ENCODE results near the gene POU6F2. TPM values are rescaled to one million over a fixed set of nuclear protein-coding genes. Genes with fewer than 3 reads are reported as not detected.

Gene POU6F2
- polyA plus RNA-seq, 6 donors from 2014 or later, result not detected

- H3K4me1 Mint-ChIP-seq, result no peaks in the 10 kb centered on the region
- no peak for ATAC-seq (ENCODE audit: low read depth in 2 of 2)
Observed at GRCh38 chr7:39333701-39334100, 356.0 kb downstream of the POU6F2 start.

GRCh38 chr7:39336442-39336841 lies 358.7 kb downstream of the POU6F2 start:
- Mint-ChIP-seq H3K27me3 (peaks cover 0 to 8% (median 7%) of the 10 kb centered on the region in 3 donors), H3K9me3 (peaks cover 0 to 3% (median 0%) of the 10 kb centered on the region in 7 donors), H3K4me1 (no peaks in the 10 kb centered on the region)

More at GRCh38 chr7:39333701-39334100, 356.0 kb downstream of the POU6F2 start:
- no peaks in the 10 kb centered on the region for H3K36me3 Mint-ChIP-seq
- no peak overlapping the region for H3K27ac Mint-ChIP-seq
- no peak for DNase-seq
- no peaks in the 10 kb centered on the region for H3K27me3 Mint-ChIP-seq
- H3K4me3 Mint-ChIP-seq, result no peak overlapping the region
- no peaks in the 10 kb centered on the region for H3K9me3 Mint-ChIP-seq

GRCh38 chr7:39338716-39339115 lies 361.0 kb downstream of the POU6F2 start:
- H3K27me3 Mint-ChIP-seq, result peaks cover 0 to 8% (median 7%) of the 10 kb centered on the region in 3 donors
- no peaks in the 10 kb centered on the region for H3K36me3 Mint-ChIP-seq
- DNase-seq (no peak), ATAC-seq (ENCODE audit: low read depth in 2 of 2) (no peak)
- H3K4me3 Mint-ChIP-seq, result no peak overlapping the region
- H3K4me1 Mint-ChIP-seq, result no peaks in the 10 kb centered on the region
- peaks cover 0 to 3% (median 0%) of the 10 kb centered on the region in 7 donors for H3K9me3 Mint-ChIP-seq
- no peak overlapping the region for H3K27ac Mint-ChIP-seq

More at GRCh38 chr7:39336442-39336841, 358.7 kb downstream of the POU6F2 start:
- DNase-seq, result no peak
- H3K27ac Mint-ChIP-seq, result no peak overlapping the region
- no peaks in the 10 kb centered on the region for H3K36me3 Mint-ChIP-seq
- ATAC-seq (ENCODE audit: low read depth in 2 of 2), result no peak
- H3K4me3 Mint-ChIP-seq, result no peak overlapping the region

DNA sequence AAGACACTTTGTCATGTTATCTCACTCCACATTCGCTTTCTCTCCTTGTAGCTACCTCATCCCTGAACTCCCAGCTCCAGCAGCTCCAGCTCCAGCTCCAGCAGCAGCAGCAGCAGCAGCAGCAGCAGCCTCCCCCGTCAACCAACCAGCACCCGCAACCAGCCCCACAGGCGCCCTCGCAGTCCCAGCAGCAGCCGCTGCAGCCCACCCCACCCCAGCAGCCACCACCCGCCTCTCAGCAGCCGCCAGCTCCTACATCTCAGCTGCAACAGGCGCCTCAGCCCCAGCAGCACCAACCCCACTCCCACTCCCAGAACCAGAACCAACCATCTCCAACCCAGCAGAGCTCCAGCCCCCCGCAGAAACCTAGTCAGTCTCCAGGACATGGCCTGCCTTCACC lies 361.9 kb downstream of the POU6F2 start:
- ATAC-seq (ENCODE audit: low read depth in 2 of 2), result no peak
- Mint-ChIP-seq H3K9me3 (peaks cover 0 to 3% (median 0%) of the 10 kb centered on the region in 7 donors), H3K4me1 (no peaks in the 10 kb centered on the region), H3K4me3 (no peak overlapping the region), H3K27me3 (peaks cover 0 to 8% (median 7%) of the 10 kb centered on the region in 3 donors), H3K27ac (no peak overlapping the region), H3K36me3 (no peaks in the 10 kb centered on the region)
- DNase-seq, result no peak

DNA sequence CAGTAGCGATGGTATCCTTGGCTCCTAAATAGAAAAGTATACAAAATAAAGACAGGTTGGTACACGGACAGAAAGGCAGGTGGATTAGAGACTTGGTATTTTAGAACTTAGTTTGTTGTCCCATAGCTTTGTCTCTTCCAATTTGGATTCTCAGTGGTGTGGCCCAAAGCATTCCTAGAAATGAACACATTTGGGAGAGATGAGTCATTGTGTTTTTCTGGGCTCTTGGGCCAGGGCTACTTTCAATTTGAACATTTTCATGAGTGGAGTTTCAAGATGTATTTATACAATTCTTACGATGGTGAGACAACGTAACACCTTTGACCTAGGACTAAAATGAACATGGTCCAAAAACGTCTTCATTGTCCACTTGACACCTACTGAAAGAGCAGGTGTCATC lies 363.4 kb downstream of the POU6F2 start:
- no peak overlapping the region for H3K4me3 Mint-ChIP-seq
- DNase-seq (no peak), ATAC-seq (ENCODE audit: low read depth in 2 of 2) (no peak)
- H3K4me1 Mint-ChIP-seq, result no peaks in the 10 kb centered on the region
- no peaks in the 10 kb centered on the region for H3K36me3 Mint-ChIP-seq
- H3K27me3 Mint-ChIP-seq, result peaks cover 0 to 8% (median 7%) of the 10 kb centered on the region in 3 donors
- peaks cover 0 to 3% (median 0%) of the 10 kb centered on the region in 7 donors for H3K9me3 Mint-ChIP-seq
- no peak overlapping the region for H3K27ac Mint-ChIP-seq

DNA sequence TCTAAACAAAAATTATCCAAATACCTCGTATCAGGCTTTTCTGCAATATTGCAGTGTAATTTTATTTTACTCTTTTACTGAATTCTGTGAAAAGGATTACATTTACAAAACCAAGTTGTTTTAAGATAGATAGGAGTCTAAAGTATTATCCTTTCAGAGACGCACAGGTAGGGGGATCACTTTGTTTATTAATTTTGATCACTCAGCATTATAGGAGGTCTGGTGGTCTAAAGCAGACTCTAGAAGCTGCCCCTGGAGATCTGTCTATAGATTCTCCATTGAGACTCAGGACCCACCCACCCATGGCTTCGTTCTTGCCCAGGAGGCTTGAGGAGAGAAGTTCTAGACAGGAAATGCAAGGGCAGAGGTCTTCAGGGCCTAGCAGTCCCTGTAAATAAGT lies 365.1 kb downstream of the POU6F2 start:
- Mint-ChIP-seq H3K4me3 (no peak overlapping the region), H3K27ac (peak overlapping the region in 1 of 6 donors; percentile 33), H3K9me3 (peaks cover 0 to 3% (median 0%) of the 10 kb centered on the region in 7 donors), H3K4me1 (no peaks in the 10 kb centered on the region), H3K27me3 (peaks cover 0 to 8% (median 7%) of the 10 kb centered on the region in 3 donors), H3K36me3 (no peaks in the 10 kb centered on the region)
- ATAC-seq (ENCODE audit: low read depth in 2 of 2) (no peak), DNase-seq (no peak)

GRCh38 chr7:39349452-39350123 lies 371.9 kb downstream of the POU6F2 start:
- H3K36me3 Mint-ChIP-seq, result no peaks in the 10 kb centered on the region
- H3K27ac Mint-ChIP-seq, result no peak overlapping the region
- H3K9me3 Mint-ChIP-seq, result no peaks in the 10 kb centered on the region
- no peak for DNase-seq
- ATAC-seq (ENCODE audit: low read depth in 2 of 2), result no peak
- no peak overlapping the region for H3K4me3 Mint-ChIP-seq
- H3K27me3 Mint-ChIP-seq, result no peaks in the 10 kb centered on the region
- H3K4me1 Mint-ChIP-seq, result peaks cover 0 to 2% (median 0%) of the 10 kb centered on the region in 3 donors

DNA sequence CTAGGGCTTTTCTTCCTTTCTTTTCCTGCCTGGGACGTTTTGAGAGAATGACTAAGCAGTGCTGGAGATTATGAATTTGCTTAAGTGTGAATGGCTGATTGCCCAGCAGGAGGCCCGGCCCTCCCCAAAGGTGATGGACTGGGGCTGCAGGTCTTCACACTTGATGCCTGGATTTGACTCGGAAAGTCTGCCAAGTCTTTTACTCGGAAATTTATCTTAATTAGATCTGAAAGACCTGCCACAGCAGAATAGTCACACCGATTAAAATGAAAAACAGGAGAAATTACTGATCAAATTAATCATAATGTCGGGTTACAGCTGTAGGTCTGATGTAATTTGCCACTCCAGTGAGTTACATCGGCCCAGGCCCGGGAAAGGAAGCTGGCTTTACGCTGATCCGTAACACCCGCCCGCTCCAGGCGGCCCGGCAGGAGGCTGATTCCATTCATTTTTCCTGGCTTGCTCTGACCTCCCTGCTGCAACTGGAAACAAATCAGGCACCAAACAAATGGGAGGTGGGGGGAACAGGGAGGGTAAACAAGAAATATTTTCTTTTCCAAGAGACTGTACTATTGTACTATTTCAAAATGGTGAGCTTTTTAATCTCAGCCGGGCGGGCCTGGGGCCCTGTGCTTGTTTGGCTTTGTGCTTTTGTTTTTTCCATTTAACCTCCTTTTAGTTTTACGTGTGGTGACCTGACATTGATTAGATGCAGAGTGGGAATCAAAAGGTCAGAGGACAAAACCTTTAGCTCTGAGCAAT lies 376.1 kb downstream of the POU6F2 start:
- Mint-ChIP-seq H3K27me3 (no peaks in the 10 kb centered on the region), H3K27ac (no peak overlapping the region), H3K9me3 (no peaks in the 10 kb centered on the region), H3K4me1 (peaks cover 12 to 19% (median 14%) of the 10 kb centered on the region in 3 donors), H3K36me3 (no peaks in the 10 kb centered on the region), H3K4me3 (no peak overlapping the region)
- DNase-seq, result no peak
- no peak for ATAC-seq (ENCODE audit: low read depth in 2 of 2)

DNA sequence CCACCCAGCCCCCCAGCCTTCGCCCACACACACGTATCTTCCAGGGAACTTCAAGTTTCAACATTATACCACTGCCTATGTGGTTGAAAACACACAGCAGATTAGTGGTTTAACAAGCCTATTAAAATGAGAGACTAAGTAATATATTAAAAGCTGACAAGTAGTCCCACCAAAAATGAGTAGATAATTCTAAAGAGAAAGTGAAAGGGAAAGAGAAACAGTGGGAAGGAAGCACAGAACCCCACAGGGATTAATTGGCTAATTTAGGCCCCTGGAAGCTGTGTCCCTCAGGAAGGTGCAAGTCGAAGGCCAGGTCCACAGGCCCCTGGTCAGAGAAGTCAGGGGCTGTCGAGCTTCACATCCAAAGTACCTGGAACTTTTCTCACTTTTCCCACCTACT lies 378.0 kb downstream of the POU6F2 start:
- Mint-ChIP-seq H3K27me3 (no peaks in the 10 kb centered on the region), H3K4me1 (peaks cover 12 to 18% (median 14%) of the 10 kb centered on the region in 3 donors), H3K9me3 (no peaks in the 10 kb centered on the region), H3K36me3 (no peaks in the 10 kb centered on the region), H3K4me3 (peak overlapping the region in 5 of 8 donors; percentile 1 to 62 (median 45)), H3K27ac (peak overlapping the region in 3 of 6 donors; percentile 10 to 87 (median 13))
- DNase-seq, result no peak
- no peak for ATAC-seq (ENCODE audit: low read depth in 2 of 2)

GRCh38 chr7:39356172-39356925 lies 378.6 kb downstream of the POU6F2 start:
- Mint-ChIP-seq H3K4me3 (peak overlapping the region in 4 of 8 donors; percentile 1 to 35 (median 19)), H3K27me3 (no peaks in the 10 kb centered on the region), H3K4me1 (peaks cover 12 to 18% (median 14%) of the 10 kb centered on the region in 3 donors), H3K36me3 (no peaks in the 10 kb centered on the region), H3K9me3 (no peaks in the 10 kb centered on the region), H3K27ac (peak overlapping the region in 3 of 6 donors; percentile 8 to 87 (median 13))
- ATAC-seq (ENCODE audit: low read depth in 2 of 2) (no peak), DNase-seq (no peak)

GRCh38 chr7:39357648-39358047 lies 379.9 kb downstream of the POU6F2 start:
- Mint-ChIP-seq H3K36me3 (no peaks in the 10 kb centered on the region), H3K27me3 (peaks cover under 1 to 6% (median 5%) of the 10 kb centered on the region in 3 donors), H3K9me3 (no peaks in the 10 kb centered on the region), H3K4me3 (no peak overlapping the region), H3K27ac (no peak overlapping the region), H3K4me1 (peaks cover 12 to 18% (median 14%) of the 10 kb centered on the region in 3 donors)
- ATAC-seq (ENCODE audit: low read depth in 2 of 2) (no peak), DNase-seq (no peak)

- no peak overlapping the region for H3K4me3 Mint-ChIP-seq
- no peak for ATAC-seq (ENCODE audit: low read depth in 2 of 2)
Observed at GRCh38 chr7:39360038-39360437, 382.3 kb downstream of the POU6F2 start.

DNA sequence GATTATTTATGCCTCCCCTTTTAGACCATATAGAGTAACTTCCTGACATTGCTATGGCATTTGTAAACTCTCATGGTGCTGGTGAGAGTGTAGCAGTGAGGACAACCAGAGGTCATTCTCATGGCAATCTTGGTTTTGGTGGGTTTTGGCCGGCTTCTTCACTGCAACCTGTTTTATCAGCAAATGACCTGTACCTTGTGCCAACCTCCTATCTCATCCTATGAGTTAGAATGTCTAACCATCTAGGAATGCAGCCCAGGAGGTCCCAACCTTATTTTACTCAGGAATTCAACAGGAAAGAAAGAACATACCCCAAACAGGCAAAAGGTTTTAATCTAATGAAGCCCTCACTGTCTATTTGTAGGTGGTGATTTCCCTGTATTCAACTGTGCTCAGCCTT lies 383.1 kb downstream of the POU6F2 start:
- no peak for DNase-seq
- Mint-ChIP-seq H3K36me3 (no peaks in the 10 kb centered on the region), H3K9me3 (peaks cover 0 to 8% (median 2%) of the 10 kb centered on the region in 7 donors)

More at GRCh38 chr7:39360038-39360437, 382.3 kb downstream of the POU6F2 start:
- peaks cover 0 to 8% (median 0%) of the 10 kb centered on the region in 7 donors for H3K9me3 Mint-ChIP-seq
- no peak overlapping the region for H3K27ac Mint-ChIP-seq
- peaks cover 12 to 15% (median 14%) of the 10 kb centered on the region in 3 donors for H3K4me1 Mint-ChIP-seq
- no peaks in the 10 kb centered on the region for H3K36me3 Mint-ChIP-seq
- peaks cover 14 to 17% (median 15%) of the 10 kb centered on the region in 3 donors for H3K27me3 Mint-ChIP-seq
- no peak for DNase-seq

More for the DNA sequence above, 383.1 kb downstream of the POU6F2 start:
- peaks cover 6 to 8% (median 7%) of the 10 kb centered on the region in 3 donors for H3K4me1 Mint-ChIP-seq
- no peak overlapping the region for H3K27ac Mint-ChIP-seq
- H3K27me3 Mint-ChIP-seq, result peaks cover 16 to 24% (median 20%) of the 10 kb centered on the region in 3 donors
- no peak for ATAC-seq (ENCODE audit: low read depth in 2 of 2)
- no peak overlapping the region for H3K4me3 Mint-ChIP-seq

Measured in naive B cell (primary cell).